22Rv1 (cell line): Measurements from ENCODE around the gene FOXD4.
"Not testable (repeated sequence)": the region's sequence is repeated elsewhere in the genome, so short reads cannot be mapped to it uniquely, and the experiment has no call there.

Experiments used
- CTCF ChIP-seq: fragments of 450-650 bp; IDR thresholded peaks from 2 replicates; pipeline ENCODE4 v1.5.1; 2017; ENCODE audit warnings: mild to moderate bottlenecking
- ZFX ChIP-seq: fragments of 450-650 bp; IDR thresholded peaks from 2 replicates; pipeline ENCODE4 v1.6.1; 2017; ENCODE audit warnings: antibody characterized with exemption, borderline replicate concordance

GRCh38 chr9:113468-114266 is 4.5 kb downstream of the FOXD4 start:
- TF ChIP-seq CTCF, ZFX: not testable (repeated sequence)
